HG03025 (cell line): ENCODE results near the gene TAF1B.

ENCODE experiments used
- ATAC-seq: cut with Tn5 transposase; IDR thresholded peaks from one replicate; pipeline ENCODE4 v1.9.1; 2021; ENCODE audit warnings: mild to moderate bottlenecking, moderate library complexity; ENCODE audit not compliant: unreplicated experiment, low FRiP score

TAF1B gene

GRCh38 chr2:9959262-9959661, 116.0 kb downstream of the TAF1B start:
- no peak for ATAC-seq

- no peak for ATAC-seq
Measured at GRCh38 chr2:9961013-9961412, 117.7 kb downstream of the TAF1B start.

GRCh38 chr2:9964334-9964980, 121.2 kb downstream of the TAF1B start:
- no peak for ATAC-seq

- ATAC-seq: no peak
Measured at GRCh38 chr2:9965119-9965822, 122.0 kb downstream of the TAF1B start.

GRCh38 chr2:9966491-9967022, 123.3 kb downstream of the TAF1B start:
- ATAC-seq: no peak

GRCh38 chr2:9967053-9967775, 123.9 kb downstream of the TAF1B start:
- no peak for ATAC-seq

GRCh38 chr2:9968553-9969497, 125.6 kb downstream of the TAF1B start:
- ATAC-seq: no peak

GRCh38 chr2:9970200-9971044, 127.1 kb downstream of the TAF1B start:
- ATAC-seq: no peak

- no peak for ATAC-seq
Measured at GRCh38 chr2:9971105-9971818, 128.0 kb downstream of the TAF1B start.

- ATAC-seq: no peak
Measured at GRCh38 chr2:9971890-9972289, 128.6 kb downstream of the TAF1B start.

GRCh38 chr2:9972621-9973479, 129.6 kb downstream of the TAF1B start:
- ATAC-seq: no peak

GRCh38 chr2:9973690-9974089, 130.4 kb downstream of the TAF1B start:
- ATAC-seq: no peak

- no peak for ATAC-seq
Measured at GRCh38 chr2:9974343-9974742, 131.1 kb downstream of the TAF1B start.

GRCh38 chr2:9975328-9975727, 132.1 kb downstream of the TAF1B start:
- no peak for ATAC-seq

- ATAC-seq: no peak
Measured at GRCh38 chr2:9975805-9976447, 132.7 kb downstream of the TAF1B start.

- no peak for ATAC-seq
Measured at GRCh38 chr2:9979977-9980376, 136.7 kb downstream of the TAF1B start.

- ATAC-seq: no peak
Measured at GRCh38 chr2:9980520-9980919, 137.2 kb downstream of the TAF1B start.
